ENCODE results near the gene TBC1D12.
"Not testable (repeated sequence)": the region's sequence is repeated elsewhere in the genome, so short reads cannot be mapped to it uniquely, and the experiment has no call there.

TBC1D12 gene

GRCh38 chr10:94456942-94457341 is 54.6 kb downstream of the TBC1D12 start:
- no peak for DNase-seq (ENCODE audit: low spot score)

- DNase-seq (ENCODE audit: low spot score), result no peak
Observed at GRCh38 chr10:94459385-94459784, 57.0 kb downstream of the TBC1D12 start.

- no peak for DNase-seq (ENCODE audit: low spot score)
Observed at GRCh38 chr10:94461503-94461902, 59.2 kb downstream of the TBC1D12 start.

- no peak for DNase-seq (ENCODE audit: low spot score)
Observed at GRCh38 chr10:94462130-94462529, 59.8 kb downstream of the TBC1D12 start.

GRCh38 chr10:94465684-94466083 is 63.3 kb downstream of the TBC1D12 start:
- no peak for DNase-seq (ENCODE audit: low spot score)

- no peak for DNase-seq (ENCODE audit: low spot score)
Observed at GRCh38 chr10:94481410-94481809, 79.1 kb downstream of the TBC1D12 start.

GRCh38 chr10:94483970-94484369 is 81.6 kb downstream of the TBC1D12 start:
- DNase-seq (ENCODE audit: low spot score), result no peak

GRCh38 chr10:94485094-94485493 is 82.8 kb downstream of the TBC1D12 start:
- DNase-seq (ENCODE audit: low spot score), result no peak

- no peak for DNase-seq (ENCODE audit: low spot score)
Observed at GRCh38 chr10:94487575-94487974, 85.2 kb downstream of the TBC1D12 start.

GRCh38 chr10:94489107-94489506 is 86.8 kb downstream of the TBC1D12 start:
- DNase-seq (ENCODE audit: low spot score), result no peak

- DNase-seq (ENCODE audit: low spot score), result no peak
Observed at GRCh38 chr10:94489976-94490788, 87.8 kb downstream of the TBC1D12 start.

GRCh38 chr10:94490789-94491039 is 88.4 kb downstream of the TBC1D12 start:
- no peak for DNase-seq (ENCODE audit: low spot score)

- DNase-seq (ENCODE audit: low spot score), result no peak
Observed at GRCh38 chr10:94493463-94493862, 91.1 kb downstream of the TBC1D12 start.

- no peak for DNase-seq (ENCODE audit: low spot score)
Observed at GRCh38 chr10:94496010-94496409, 93.7 kb downstream of the TBC1D12 start.

- no peak for DNase-seq (ENCODE audit: low spot score)
Observed at GRCh38 chr10:94496646-94497045, 94.3 kb downstream of the TBC1D12 start.

GRCh38 chr10:94500063-94500462 is 97.7 kb downstream of the TBC1D12 start:
- no peak for DNase-seq (ENCODE audit: low spot score)

GRCh38 chr10:94521276-94522250 is 119.2 kb downstream of the TBC1D12 start:
- no peak for DNase-seq (ENCODE audit: low spot score)

GRCh38 chr10:94524146-94524545 is 121.8 kb downstream of the TBC1D12 start:
- no peak for DNase-seq (ENCODE audit: low spot score)

- no peak for DNase-seq (ENCODE audit: low spot score)
Observed at GRCh38 chr10:94524711-94525110, 122.4 kb downstream of the TBC1D12 start.

- DNase-seq (ENCODE audit: low spot score), result not testable (repeated sequence)
Observed at GRCh38 chr10:94531550-94531949, 129.2 kb downstream of the TBC1D12 start.

- no peak for DNase-seq (ENCODE audit: low spot score)
Observed at GRCh38 chr10:94533027-94533426, 130.7 kb downstream of the TBC1D12 start.

- not testable (repeated sequence) for DNase-seq (ENCODE audit: low spot score)
Observed at GRCh38 chr10:94542282-94542681, 139.9 kb downstream of the TBC1D12 start.

- peak; percentile 74 for DNase-seq (ENCODE audit: low spot score)
Observed at GRCh38 chr10:94545391-94546048, 143.2 kb downstream of the TBC1D12 start, which contains the start of gene HELLS. TSS of gene HELLS (plus strand) at chr10:94545788. CDS start at chr10:94545922, 134 bp downstream.

Data from CD4-positive, alpha-beta T cell treated with Interleukin-2 at 100 ng/mL for 4 hours (primary cell).